OCI-M2 (cell line): ENCODE measurements around the gene PAN2.
A peak's percentile ranks its signal among the peaks of the same experiment; 100 is the strongest.
"Not testable (repeated sequence)": the region's sequence is repeated elsewhere in the genome, so short reads cannot be mapped to it uniquely, and the experiment has no call there.

Experiments used
- DNase-seq: peaks from one replicate; lab custom pipeline; 2025; ENCODE audit not compliant: unreplicated experiment; lab: John Stamatoyannopoulos, UW

The PAN2 gene

GRCh38 chr12:56347255-56347654 is 13.5 kb upstream of the PAN2 start:
- DNase-seq = not testable (repeated sequence)

GRCh38 chr12:56346675-56347074 is 12.9 kb upstream of the PAN2 start:
- no peak for DNase-seq

GRCh38 chr12:56342290-56342689 is 8.5 kb upstream of the PAN2 start:
- DNase-seq = not testable (repeated sequence)

- no peak for DNase-seq
Measured at GRCh38 chr12:56341616-56342015, 7.8 kb upstream of the PAN2 start.

GRCh38 chr12:56339158-56339422 is 5.3 kb upstream of the PAN2 start:
- no peak for DNase-seq

- no peak for DNase-seq
Measured at GRCh38 chr12:56338308-56339157, 4.7 kb upstream of the PAN2 start, which contains the start of gene IL23A. Gene IL23A, plus strand, starts transcription at chr12:56338884. Its CDS starts 161 bp downstream, at chr12:56339045.

- DNase-seq = no peak
Measured at GRCh38 chr12:56337753-56338251, 4.0 kb upstream of the PAN2 start.

- DNase-seq = no peak
Measured at GRCh38 chr12:56336361-56337167, 2.8 kb upstream of the PAN2 start.

GRCh38 chr12:56335527-56335926 is 1.7 kb upstream of the PAN2 start:
- not testable (repeated sequence) for DNase-seq

GRCh38 chr12:56334490-56334793 is 642 bp upstream of the PAN2 start:
- no peak for DNase-seq

GRCh38 chr12:56333197-56333678 is 562 bp downstream of the PAN2 start:
- no peak for DNase-seq

- no peak for DNase-seq
Measured at GRCh38 chr12:56332512-56333196, 1.1 kb downstream of the PAN2 start.

GRCh38 chr12:56330936-56331490 is 2.8 kb downstream of the PAN2 start:
- no peak for DNase-seq

- no peak for DNase-seq
Measured at GRCh38 chr12:56326533-56326932, 7.3 kb downstream of the PAN2 start.

GRCh38 chr12:56326126-56326525 is 7.7 kb downstream of the PAN2 start:
- no peak for DNase-seq

- DNase-seq = no peak
Measured at GRCh38 chr12:56324206-56324605, 9.6 kb downstream of the PAN2 start.

- DNase-seq = not testable (repeated sequence)
Measured at GRCh38 chr12:56321610-56322009, 12.2 kb downstream of the PAN2 start.

- no peak for DNase-seq
Measured at GRCh38 chr12:56321027-56321426, 12.8 kb downstream of the PAN2 start.

GRCh38 chr12:56317675-56318074 is 16.1 kb downstream of the PAN2 start:
- DNase-seq = no peak

- peak; percentile 73 for DNase-seq
Measured at GRCh38 chr12:56315622-56316473, 18.0 kb downstream of the PAN2 start, which contains the start of gene CNPY2. Gene CNPY2, minus strand, starts transcription at chr12:56315988. Its CDS starts 771 bp downstream, at chr12:56315217.
